Measurements from ENCODE around the gene LIMK2.

GRCh38 chr22:31278626-31279326 lies 66.7 kb downstream of the LIMK2 start:
- no peak for TF ChIP-seq EP300 (IDR thresholded peaks at IDR 0.05; ENCODE audit: borderline replicate concordance in 1 of 2, control insufficient read depth in 1 of 2, low read depth in 2 of 2, low read length in 2 of 2)
- TF ChIP-seq ETV6 (conservative IDR thresholded peaks at IDR 0.05 in 1 of 2, IDR thresholded peaks at IDR 0.05 in 1 of 2; ENCODE audit: borderline replicate concordance in 1 of 2, low read depth in 1 of 2), result no peak
- TF ChIP-seq REST (IDR thresholded peaks at IDR 0.05; ENCODE audit: low read depth, low read length), result no peak
- TF ChIP-seq TARDBP (IDR thresholded peaks at IDR 0.05; ENCODE audit: borderline replicate concordance), result no peak
- no peak for TF ChIP-seq HDAC2 (IDR thresholded peaks at IDR 0.05)
- TF ChIP-seq CTCF (IDR thresholded peaks at IDR 0.05 in 2 of 3, conservative IDR thresholded peaks at IDR 0.05 in 1 of 3; ENCODE audit: control insufficient read depth in 2 of 3, extremely low read depth in 1 of 3, insufficient read depth in 1 of 3, low read depth in 3 of 3, low read length in 3 of 3), result no peak
- TF ChIP-seq EZH2 (IDR thresholded peaks at IDR 0.05; ENCODE audit: borderline replicate concordance, control insufficient read depth, low read depth, low read length), result no peak
- TF ChIP-seq USF2 (IDR thresholded peaks at IDR 0.05; ENCODE audit: borderline replicate concordance, low read depth, low read length), result no peak
- TF ChIP-seq RAD21 (IDR thresholded peaks at IDR 0.05; ENCODE audit: insufficient read depth, low read depth, low read length), result no peak
- TF ChIP-seq MXI1 (IDR thresholded peaks at IDR 0.05; ENCODE audit: low read depth, low read length), result no peak
- no peak for TF ChIP-seq TAF1 (IDR thresholded peaks at IDR 0.05; ENCODE audit: borderline replicate concordance, low read depth, low read length)
- TF ChIP-seq POLR2A (IDR thresholded peaks at IDR 0.05; ENCODE audit: low read depth, low read length), result no peak

All from GM12878 (cell line).